OCI-LY7 (cell line): ENCODE data around the gene C2CD4D.

Experiments used
- EZH2phosphoT487 ChIP-seq: fragments of 200-600 bp; sonication (generic); IDR thresholded peaks from 2 replicates; pipeline ENCODE4 v1.6.1; 2018; ENCODE audit warnings: low read depth, borderline replicate concordance, mild to moderate bottlenecking, mixed run types, antibody characterized with exemption, low read length, moderate library complexity, mixed read lengths
- TF ChIP-seq, protein P1 (sequence below): fragments of 200-600 bp; sonication (generic); conservative IDR thresholded peaks from 2 replicates; pipeline ENCODE4 v1.5.1; 2014; ENCODE audit warnings: mild to moderate bottlenecking, antibody characterized with exemption, low read length, moderate library complexity, mixed read lengths

DNA sequence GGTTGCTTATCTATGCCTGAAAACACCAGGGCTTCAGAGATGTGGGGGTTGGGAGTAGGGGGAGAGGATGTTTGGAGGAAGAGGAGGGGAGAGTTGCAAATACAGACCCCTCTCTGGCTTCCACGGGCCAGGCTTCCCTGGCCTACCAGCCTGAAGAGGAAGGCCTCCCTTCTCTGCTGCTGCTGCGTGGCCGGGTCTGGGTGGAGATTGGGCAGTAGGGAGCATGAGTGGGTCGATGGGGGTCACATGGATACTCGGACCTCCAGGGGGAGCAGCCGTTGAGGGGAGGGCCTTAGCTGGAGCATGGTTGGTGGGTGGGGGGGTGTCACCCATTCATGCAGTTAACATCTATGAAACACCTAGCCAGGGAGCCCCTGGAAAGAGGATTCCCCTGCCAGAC, 9.6 kb downstream of the C2CD4D start:
- TF ChIP-seq, protein P1, sequence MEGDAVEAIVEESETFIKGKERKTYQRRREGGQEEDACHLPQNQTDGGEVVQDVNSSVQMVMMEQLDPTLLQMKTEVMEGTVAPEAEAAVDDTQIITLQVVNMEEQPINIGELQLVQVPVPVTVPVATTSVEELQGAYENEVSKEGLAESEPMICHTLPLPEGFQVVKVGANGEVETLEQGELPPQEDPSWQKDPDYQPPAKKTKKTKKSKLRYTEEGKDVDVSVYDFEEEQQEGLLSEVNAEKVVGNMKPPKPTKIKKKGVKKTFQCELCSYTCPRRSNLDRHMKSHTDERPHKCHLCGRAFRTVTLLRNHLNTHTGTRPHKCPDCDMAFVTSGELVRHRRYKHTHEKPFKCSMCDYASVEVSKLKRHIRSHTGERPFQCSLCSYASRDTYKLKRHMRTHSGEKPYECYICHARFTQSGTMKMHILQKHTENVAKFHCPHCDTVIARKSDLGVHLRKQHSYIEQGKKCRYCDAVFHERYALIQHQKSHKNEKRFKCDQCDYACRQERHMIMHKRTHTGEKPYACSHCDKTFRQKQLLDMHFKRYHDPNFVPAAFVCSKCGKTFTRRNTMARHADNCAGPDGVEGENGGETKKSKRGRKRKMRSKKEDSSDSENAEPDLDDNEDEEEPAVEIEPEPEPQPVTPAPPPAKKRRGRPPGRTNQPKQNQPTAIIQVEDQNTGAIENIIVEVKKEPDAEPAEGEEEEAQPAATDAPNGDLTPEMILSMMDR = no peak
- TF ChIP-seq EZH2phosphoT487 = no peak
